HG02884 (cell line): ENCODE data around the gene RFX8.
"Not testable (repeated sequence)": the region's sequence is repeated elsewhere in the genome, so short reads cannot be mapped to it uniquely, and the experiment has no call there.

Source experiments
- ATAC-seq: cut with Tn5 transposase; IDR thresholded peaks from one replicate; pipeline ENCODE4 v1.9.1; 2021; ENCODE audit warnings: mild to moderate bottlenecking, moderate library complexity; ENCODE audit not compliant: unreplicated experiment

Gene RFX8

GRCh38 chr2:101474731-101475384 is at the start of gene RFX8:
TSS of gene RFX8 (minus strand) at chr2:101475112. CDS start at chr2:101466848, 8,264 bp downstream.
- no peak for ATAC-seq

- no peak for ATAC-seq
These were observed 46.6 kb upstream of the RFX8 start for GRCh38 chr2:101521487-101521886.

- ATAC-seq: no peak
These were observed 45.3 kb upstream of the RFX8 start for GRCh38 chr2:101520246-101520645.

GRCh38 chr2:101518578-101519492 is 43.9 kb upstream of the RFX8 start:
- no peak for ATAC-seq

- ATAC-seq: no peak
These were observed 42.9 kb upstream of the RFX8 start for GRCh38 chr2:101517758-101518271.

- ATAC-seq: no peak
These were observed 42.1 kb upstream of the RFX8 start for GRCh38 chr2:101516823-101517690.

GRCh38 chr2:101516349-101516748 is 41.4 kb upstream of the RFX8 start:
- no peak for ATAC-seq

- no peak for ATAC-seq
These were observed 40.6 kb upstream of the RFX8 start for GRCh38 chr2:101515477-101515876.

- ATAC-seq: no peak
These were observed 38.1 kb upstream of the RFX8 start for GRCh38 chr2:101512993-101513392.

GRCh38 chr2:101511381-101511780 is 36.5 kb upstream of the RFX8 start:
- no peak for ATAC-seq

- ATAC-seq: no peak
These were observed 34.8 kb upstream of the RFX8 start for GRCh38 chr2:101509499-101510284.

GRCh38 chr2:101508636-101509035 is 33.7 kb upstream of the RFX8 start:
- ATAC-seq: no peak

GRCh38 chr2:101505276-101505675 is 30.4 kb upstream of the RFX8 start:
- ATAC-seq: not testable (repeated sequence)

GRCh38 chr2:101504744-101505143 is 29.8 kb upstream of the RFX8 start:
- ATAC-seq: not testable (repeated sequence)

- no peak for ATAC-seq
These were observed 27.2 kb upstream of the RFX8 start for GRCh38 chr2:101502095-101502494.

- ATAC-seq: no peak
These were observed 26.5 kb upstream of the RFX8 start for GRCh38 chr2:101501443-101501842.

GRCh38 chr2:101500860-101501259 is 25.9 kb upstream of the RFX8 start:
- ATAC-seq: no peak

- no peak for ATAC-seq
These were observed 25.3 kb upstream of the RFX8 start for GRCh38 chr2:101500180-101500579.

GRCh38 chr2:101496279-101496678 is 21.4 kb upstream of the RFX8 start:
- no peak for ATAC-seq

- no peak for ATAC-seq
These were observed 18.1 kb upstream of the RFX8 start for GRCh38 chr2:101492936-101493473.
